SK-N-MC (cell line): ENCODE data around the gene UNC93B1.

Experiments used
- DNase-seq: peaks from one replicate; pipeline ENCODE4 v3.0.0-alpha.2; 2011; ENCODE audit warnings: low read depth, low spot score
- H3K27ac ChIP-seq: fragments of 200-600 bp; sonication (generic); 2 replicates; pipeline ENCODE4 v1.5.1; 2016; ENCODE audit warnings: mixed run types
- H3K36me3 ChIP-seq: fragments of 200-600 bp; sonication (generic); 2 replicates; pipeline ENCODE4 v1.6.1; 2017; ENCODE audit warnings: antibody characterized with exemption, low read length, mixed read lengths; ENCODE audit not compliant: insufficient read depth
- H3K4me3 ChIP-seq: fragments of 200-600 bp; sonication (generic); 2 replicates; pipeline ENCODE4 v1.5.1; 2016
- H3K9ac ChIP-seq: fragments of 200-600 bp; sonication (generic); 2 replicates; pipeline ENCODE4 v1.8.0; 2017; ENCODE audit warnings: mixed run types, mixed read lengths; ENCODE audit not compliant: insufficient read length
- H3K9me3 ChIP-seq: fragments of 200-600 bp; sonication (generic); 2 replicates; pipeline ENCODE4 v1.6.1; 2017; ENCODE audit warnings: low read depth, mild to moderate bottlenecking, antibody characterized with exemption, low read length, moderate library complexity, mixed read lengths
- EZH2 ChIP-seq: fragments of 200-600 bp; sonication (generic); IDR thresholded peaks from one replicate; pipeline ENCODE4 v1.6.1; 2017; ENCODE audit warnings: antibody characterized with exemption
- FOXP2 ChIP-seq: optimal IDR thresholded peaks from 2 replicates; pipeline ENCODE3; 2011; ENCODE audit warnings: mild to moderate bottlenecking, moderate library complexity; ENCODE audit not compliant: insufficient read depth; ENCODE audit errors: extremely low read length, control extremely low read depth
- POLR2AphosphoS5 ChIP-seq: IDR thresholded peaks from 2 replicates; pipeline ENCODE4 v1.6.1; 2012; ENCODE audit warnings: mild to moderate bottlenecking, low read depth, low read length, borderline replicate concordance

UNC93B1 gene

GRCh38 chr11:68020575-68020974 lies 16.7 kb upstream of the UNC93B1 start:
- Histone ChIP-seq H3K27ac (no peak overlapping the region), H3K9ac (no peak overlapping the region), H3K9me3 (no peaks in the 10 kb centered on the region), H3K36me3 (no peaks in the 10 kb centered on the region), H3K4me3 (no peak overlapping the region)
- no peak for TF ChIP-seq POLR2AphosphoS5
- TF ChIP-seq EZH2: no peak
- TF ChIP-seq FOXP2: no peak
- DNase-seq: no peak

GRCh38 chr11:68019486-68019885 lies 15.6 kb upstream of the UNC93B1 start:
- no peak overlapping the region for H3K4me3 ChIP-seq
- no peaks in the 10 kb centered on the region for H3K9me3 ChIP-seq
- TF ChIP-seq FOXP2 (no peak), POLR2AphosphoS5 (no peak), EZH2 (no peak)
- no peaks in the 10 kb centered on the region for H3K36me3 ChIP-seq
- no peak overlapping the region for H3K9ac ChIP-seq
- no peak for DNase-seq
- H3K27ac ChIP-seq: no peak overlapping the region

- H3K36me3 ChIP-seq: no peaks in the 10 kb centered on the region
- H3K4me3 ChIP-seq: no peak overlapping the region
- no peak for DNase-seq
- TF ChIP-seq EZH2 (no peak), FOXP2 (no peak), POLR2AphosphoS5 (no peak)
- H3K9ac ChIP-seq: no peak overlapping the region
- no peaks in the 10 kb centered on the region for H3K9me3 ChIP-seq
- H3K27ac ChIP-seq: no peak overlapping the region
These were observed 14.9 kb upstream of the UNC93B1 start for GRCh38 chr11:68018730-68019190.

- TF ChIP-seq EZH2 (no peak), POLR2AphosphoS5 (no peak), FOXP2 (no peak)
- no peak for DNase-seq
- Histone ChIP-seq H3K9me3 (no peaks in the 10 kb centered on the region), H3K4me3 (no peak overlapping the region), H3K36me3 (no peaks in the 10 kb centered on the region), H3K27ac (no peak overlapping the region), H3K9ac (no peak overlapping the region)
These were observed 14.3 kb upstream of the UNC93B1 start for GRCh38 chr11:68017980-68018729.

GRCh38 chr11:68016904-68017817 lies 13.3 kb upstream of the UNC93B1 start:
- Histone ChIP-seq H3K4me3 (no peak overlapping the region), H3K9ac (no peak overlapping the region), H3K27ac (no peak overlapping the region), H3K9me3 (no peaks in the 10 kb centered on the region), H3K36me3 (no peaks in the 10 kb centered on the region)
- TF ChIP-seq FOXP2 (no peak), EZH2 (no peak), POLR2AphosphoS5 (no peak)
- DNase-seq: no peak

- no peak overlapping the region for H3K27ac ChIP-seq
These were observed 12.4 kb upstream of the UNC93B1 start for GRCh38 chr11:68016161-68016903.

GRCh38 chr11:68015467-68015866 lies 11.6 kb upstream of the UNC93B1 start:
- H3K9me3 ChIP-seq: no peaks in the 10 kb centered on the region
- TF ChIP-seq POLR2AphosphoS5: no peak
- no peak for TF ChIP-seq EZH2
- no peak for TF ChIP-seq FOXP2
- H3K4me3 ChIP-seq: no peak overlapping the region
- no peak overlapping the region for H3K9ac ChIP-seq
- no peaks in the 10 kb centered on the region for H3K36me3 ChIP-seq
- DNase-seq: no peak
- H3K27ac ChIP-seq: no peak overlapping the region

More at GRCh38 chr11:68016161-68016903, 12.4 kb upstream of the UNC93B1 start:
- no peaks in the 10 kb centered on the region for H3K36me3 ChIP-seq
- no peak overlapping the region for H3K9ac ChIP-seq
- H3K4me3 ChIP-seq: no peak overlapping the region
- no peaks in the 10 kb centered on the region for H3K9me3 ChIP-seq
- TF ChIP-seq POLR2AphosphoS5: no peak
- TF ChIP-seq FOXP2: no peak
- no peak for TF ChIP-seq EZH2
- DNase-seq: no peak

GRCh38 chr11:68014947-68015447 lies 11.1 kb upstream of the UNC93B1 start:
- H3K27ac ChIP-seq: no peak overlapping the region
- no peaks in the 10 kb centered on the region for H3K36me3 ChIP-seq
- no peak overlapping the region for H3K4me3 ChIP-seq
- DNase-seq: no peak
- no peaks in the 10 kb centered on the region for H3K9me3 ChIP-seq
- no peak for TF ChIP-seq FOXP2
- no peak for TF ChIP-seq EZH2
- TF ChIP-seq POLR2AphosphoS5: no peak
- H3K9ac ChIP-seq: no peak overlapping the region
